HG03060 (cell line): ENCODE results near the gene OPTC.

Source experiments
- ATAC-seq: cut with Tn5 transposase; IDR thresholded peaks from one replicate; pipeline ENCODE4 v1.9.1; 2021; ENCODE audit warnings: low read depth, moderate number of reproducible peaks; ENCODE audit not compliant: unreplicated experiment

Gene OPTC

DNA sequence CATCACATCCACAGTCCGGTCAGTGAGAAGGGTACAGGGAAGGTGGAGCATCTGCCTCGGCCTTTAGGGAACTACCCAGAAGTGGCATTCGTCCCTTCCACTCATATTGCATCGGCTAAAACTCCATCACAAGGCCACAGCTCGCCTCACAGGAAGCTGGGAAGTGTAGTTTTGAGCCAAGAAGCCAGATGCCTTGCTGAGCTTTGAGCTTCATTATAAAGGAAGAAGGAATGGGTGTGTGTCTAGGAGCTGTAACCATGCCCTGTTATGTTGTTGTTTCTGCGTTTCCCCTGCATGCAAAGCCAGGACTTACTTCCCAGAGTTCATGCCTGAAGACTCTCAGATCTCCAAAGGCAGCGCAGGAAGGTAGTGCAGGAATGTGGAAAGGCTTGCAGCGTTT, 61.1 kb downstream of the OPTC start:
- ATAC-seq = no peak

DNA sequence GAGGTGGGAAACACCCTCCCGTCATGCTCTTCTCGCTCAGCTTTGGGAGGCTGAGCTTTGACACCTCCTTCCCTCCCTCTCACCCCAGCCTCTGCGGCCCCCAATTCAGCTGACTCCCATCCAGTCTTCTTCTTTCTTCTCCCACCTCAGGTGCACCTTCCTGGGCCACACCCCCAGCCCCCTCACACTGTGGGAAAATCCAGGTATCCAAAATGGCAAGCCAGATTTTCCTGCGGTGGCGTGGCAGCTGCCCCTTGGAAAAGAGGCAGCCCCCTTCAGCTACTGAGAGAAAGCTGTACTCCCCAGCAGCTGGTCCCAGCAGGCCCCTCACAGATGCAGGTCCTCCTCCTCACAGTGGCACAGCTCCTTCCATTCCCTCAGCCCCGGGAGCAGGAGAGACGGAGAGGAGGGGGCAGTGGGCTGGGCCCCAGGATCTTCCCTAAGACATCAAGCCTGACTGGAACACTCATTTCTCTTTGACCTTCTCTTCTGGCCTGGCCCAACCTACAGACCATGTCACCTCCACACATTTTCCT, 61.6 kb downstream of the OPTC start:
- no peak for ATAC-seq

DNA sequence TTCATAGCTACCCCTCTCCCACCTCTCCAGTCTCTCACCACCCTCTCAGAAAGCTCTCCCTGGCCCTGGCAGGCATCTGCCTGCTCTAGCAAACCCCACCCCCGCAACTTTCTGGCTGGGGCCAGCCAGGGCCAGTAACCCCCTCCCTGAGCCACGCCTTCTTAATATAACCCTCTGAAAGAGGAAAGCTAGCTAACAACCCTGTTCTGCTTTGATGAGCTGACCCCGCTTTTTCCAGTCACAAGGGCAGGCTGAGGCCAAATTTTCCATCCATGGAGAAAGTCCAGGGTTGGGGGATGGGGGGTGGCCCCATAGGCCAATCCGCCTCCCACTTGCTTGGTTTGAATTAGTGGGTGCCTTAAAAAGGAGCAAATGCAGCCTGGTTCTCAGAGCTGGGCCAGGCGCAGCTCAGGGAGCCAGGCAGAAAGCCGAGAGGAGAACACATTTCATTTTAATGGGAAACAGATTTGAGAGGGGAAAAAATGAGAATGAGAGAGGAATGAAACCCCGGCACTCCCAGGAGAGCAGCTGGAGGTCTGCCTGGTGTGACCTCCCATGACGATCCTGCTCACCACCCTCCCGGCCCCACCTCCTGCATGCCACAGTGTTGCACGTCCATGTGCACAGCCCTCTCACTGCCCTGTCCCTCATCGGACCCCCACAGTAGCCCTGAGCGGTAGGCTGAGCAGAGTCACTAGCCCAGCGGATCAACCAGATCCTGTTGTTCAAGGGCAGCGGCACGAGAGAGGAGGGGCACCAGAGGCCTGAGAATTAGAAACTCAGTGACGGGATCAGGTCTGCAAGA, 62.3 kb downstream of the OPTC start:
- ATAC-seq = no peak

DNA sequence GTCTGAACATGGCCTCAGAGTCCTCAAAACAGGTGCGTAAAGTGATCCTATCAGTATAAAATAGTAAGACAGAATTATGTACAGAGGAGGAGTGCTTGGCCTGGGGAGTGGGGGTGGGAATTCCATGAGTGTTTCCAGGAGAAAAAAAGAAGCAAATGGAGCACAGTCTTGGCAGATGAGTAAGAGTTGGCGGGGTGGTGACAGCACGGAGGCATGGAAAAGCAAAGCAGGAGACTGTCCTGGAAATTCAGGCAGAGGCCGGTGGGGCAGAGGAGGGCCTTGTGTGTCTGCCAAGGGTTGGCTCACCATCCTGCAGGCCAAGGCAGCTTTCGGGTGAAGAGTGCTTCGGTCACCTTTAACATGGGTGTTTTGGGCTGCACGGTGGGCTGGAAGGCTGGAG, 63.4 kb downstream of the OPTC start:
- ATAC-seq = no peak

DNA sequence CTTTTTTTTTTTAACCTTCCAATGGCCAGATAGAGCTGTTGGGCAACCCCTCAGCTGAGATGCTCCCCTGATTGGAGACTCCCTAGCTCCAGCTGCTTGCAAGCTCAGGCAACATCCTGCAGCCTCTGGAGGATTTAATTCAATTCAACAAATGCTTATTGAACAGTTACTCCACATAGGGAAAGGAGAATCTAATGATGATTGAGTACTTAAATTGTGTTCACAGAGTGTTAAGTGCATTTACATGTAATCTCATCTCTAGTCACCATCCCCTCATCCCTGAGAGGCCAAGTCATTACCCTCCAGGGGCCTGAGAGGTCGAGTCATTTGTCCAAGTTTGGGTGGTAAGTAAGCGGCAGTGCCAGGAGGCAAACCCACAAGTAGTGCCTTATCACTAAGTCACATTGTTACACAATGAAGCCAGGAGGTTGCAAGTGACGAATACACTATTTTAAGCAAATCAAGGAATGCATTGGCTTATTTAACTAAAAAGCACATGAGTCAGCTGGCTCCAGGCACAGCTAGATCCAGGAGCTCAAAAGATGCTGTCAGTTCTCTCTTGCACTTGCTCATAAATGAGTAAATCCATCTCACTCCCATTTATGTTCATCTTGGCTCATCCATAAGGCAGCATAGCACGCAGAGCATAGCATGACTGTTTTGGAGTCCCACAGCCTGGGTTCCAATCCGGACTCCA, 64.3 kb downstream of the OPTC start:
- ATAC-seq = no peak
